DMS153 (cell line): ENCODE results near the gene L1CAM.

Source experiments
- DNase-seq: peaks from one replicate; lab custom pipeline; 2025; lab: John Stamatoyannopoulos, UW

Gene L1CAM

DNA sequence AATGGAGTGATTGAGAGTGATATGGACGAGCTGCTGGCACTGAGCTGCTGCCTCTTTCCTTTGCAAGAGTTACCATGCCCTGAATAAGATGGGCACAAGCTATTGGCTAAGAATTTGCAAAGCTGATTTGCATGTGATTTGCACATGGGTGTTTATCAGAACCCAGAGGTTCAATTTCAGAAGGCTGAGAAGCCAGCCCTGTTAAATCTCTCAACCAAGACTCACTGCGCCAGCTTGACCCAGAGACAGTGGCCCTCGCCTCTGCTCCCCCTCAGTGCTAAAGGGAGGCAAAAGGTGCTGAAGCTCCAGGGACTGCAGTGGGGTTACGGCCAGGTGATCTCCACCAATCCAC lies 39.4 kb upstream of the L1CAM start:
- DNase-seq: no peak

- peak; percentile 73 for DNase-seq
Observed at GRCh38 chrX:153924149-153924861, 38.3 kb upstream of the L1CAM start.

GRCh38 chrX:153922932-153923857 lies 37.2 kb upstream of the L1CAM start:
- DNase-seq: no peak

- DNase-seq: no peak
Observed at GRCh38 chrX:153921511-153922446, 35.8 kb upstream of the L1CAM start.

DNA sequence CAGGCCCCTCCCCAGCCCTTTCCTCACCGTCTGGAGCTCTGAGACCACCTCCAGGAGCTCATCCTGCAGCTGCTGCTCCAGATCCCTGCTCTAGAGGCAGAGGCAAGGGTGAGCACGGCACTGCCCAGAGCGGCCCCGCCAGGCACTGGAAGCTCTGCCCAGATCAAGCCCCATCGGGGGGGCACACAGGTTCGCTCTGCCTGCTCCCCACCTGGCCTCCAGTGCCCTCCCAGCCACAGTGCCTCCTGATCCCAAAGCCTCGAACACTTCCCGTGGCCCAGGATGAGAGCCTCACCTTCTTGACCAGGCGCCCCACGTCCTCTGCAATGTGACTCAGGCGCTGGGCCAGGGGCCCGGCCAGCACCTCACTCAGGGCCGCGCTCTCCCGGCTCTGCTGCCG lies 35.1 kb upstream of the L1CAM start:
- no peak for DNase-seq

GRCh38 chrX:153920546-153920945 lies 34.6 kb upstream of the L1CAM start:
- no peak for DNase-seq

DNA sequence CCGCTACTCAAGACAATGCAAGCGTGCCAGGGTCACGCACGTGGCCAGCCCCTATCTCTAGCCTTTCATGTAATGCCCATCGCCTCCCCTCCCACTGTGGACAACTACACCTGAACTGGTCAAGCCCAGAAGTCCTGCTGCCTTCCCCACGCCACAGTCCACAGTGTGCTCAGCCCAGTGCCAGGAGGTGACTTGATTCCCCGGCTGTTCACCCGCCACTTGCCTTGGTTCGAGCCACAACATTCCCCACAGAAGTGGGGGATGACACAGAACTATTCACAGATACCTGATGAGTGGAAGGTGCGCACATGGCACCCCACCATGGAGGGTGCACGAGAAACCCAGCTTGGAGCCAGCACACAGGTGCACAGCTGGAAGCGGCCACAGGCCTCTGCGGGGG lies 33.3 kb upstream of the L1CAM start:
- DNase-seq: no peak

DNA sequence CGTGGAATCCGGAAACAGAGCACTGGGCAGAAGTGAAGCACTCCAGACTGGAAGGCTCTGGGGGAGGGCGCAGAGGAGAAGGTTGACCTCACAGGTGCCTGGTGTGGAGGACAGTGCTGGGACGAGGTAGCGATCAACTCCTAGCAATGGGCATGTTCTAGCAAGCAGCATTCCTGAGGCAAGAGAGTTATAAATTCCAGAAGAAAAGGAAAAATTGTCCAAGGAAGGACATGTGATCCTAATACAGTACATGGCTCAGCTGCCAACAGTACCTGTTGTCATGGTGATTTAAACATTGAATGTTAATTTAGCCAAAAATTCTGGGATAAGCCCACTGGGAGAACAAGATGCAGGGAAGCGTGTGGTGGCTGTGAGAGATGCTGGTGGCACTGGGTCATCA lies 31.9 kb upstream of the L1CAM start:
- no peak for DNase-seq

DNA sequence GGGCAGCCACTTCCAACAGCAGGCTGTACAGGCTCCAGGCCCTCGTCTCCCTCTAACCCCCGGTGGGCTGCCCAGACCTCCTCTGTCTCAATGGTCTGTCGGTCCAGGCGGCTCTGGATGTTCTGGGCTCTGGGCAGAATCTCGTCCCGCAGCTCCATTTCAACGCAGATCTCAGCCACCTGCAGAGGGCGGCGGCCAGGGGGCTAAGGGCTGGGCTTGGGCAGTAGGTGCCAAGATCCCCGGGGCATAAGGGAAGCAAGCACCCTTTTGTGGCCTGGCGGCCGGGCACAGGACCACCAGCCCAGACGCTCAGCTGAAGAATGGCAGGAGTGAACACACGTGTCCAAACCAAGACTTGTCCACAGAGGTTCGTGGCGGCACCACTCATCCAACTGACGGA lies 27.7 kb upstream of the L1CAM start:
- DNase-seq: no peak

DNA sequence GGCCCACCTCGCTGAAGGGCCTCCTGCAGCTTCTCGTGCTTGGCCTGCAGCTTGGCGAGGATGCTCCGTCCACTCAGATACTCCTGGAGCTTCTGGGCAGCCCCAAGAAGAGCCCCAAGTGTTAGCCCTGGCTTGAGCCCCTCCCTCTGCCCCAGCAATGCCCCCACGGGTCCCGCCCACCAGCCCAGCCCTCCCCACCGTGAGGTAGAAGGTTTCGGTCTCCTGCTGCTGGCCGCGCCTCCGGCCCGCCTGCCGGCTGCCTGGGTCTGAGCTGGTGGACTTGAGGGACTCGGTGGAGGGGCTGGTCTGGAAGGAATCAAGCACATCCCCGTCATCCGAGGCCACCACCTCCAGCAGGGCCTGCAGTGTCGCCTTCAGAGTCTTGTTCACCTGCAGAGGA lies 27.2 kb upstream of the L1CAM start:
- DNase-seq: no peak

- DNase-seq: no peak
Observed at GRCh38 chrX:153911798-153912197, 25.8 kb upstream of the L1CAM start.

DNA sequence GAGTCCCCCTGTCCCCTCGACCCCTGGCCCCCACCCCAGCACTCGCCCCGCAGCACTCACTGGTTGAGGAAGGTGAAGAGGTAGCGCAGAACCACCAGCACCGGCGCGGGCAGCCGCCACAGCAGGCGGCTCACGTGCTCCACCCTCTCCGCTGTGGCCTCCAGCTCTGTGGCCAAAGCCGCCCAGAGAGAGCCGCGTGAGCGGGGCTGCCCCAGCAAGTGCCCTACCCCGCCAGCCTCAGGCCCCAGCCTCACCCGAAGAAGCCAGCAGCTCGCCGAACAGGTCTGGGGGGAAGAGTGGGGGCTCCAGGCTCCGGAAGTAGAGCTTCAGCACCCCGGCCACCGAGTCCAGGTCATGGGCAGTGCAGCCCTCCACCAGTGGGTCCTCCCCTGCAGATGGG lies 24.5 kb upstream of the L1CAM start:
- DNase-seq: no peak

GRCh38 chrX:153909980-153910360 lies 24.0 kb upstream of the L1CAM start:
- no peak for DNase-seq

DNA sequence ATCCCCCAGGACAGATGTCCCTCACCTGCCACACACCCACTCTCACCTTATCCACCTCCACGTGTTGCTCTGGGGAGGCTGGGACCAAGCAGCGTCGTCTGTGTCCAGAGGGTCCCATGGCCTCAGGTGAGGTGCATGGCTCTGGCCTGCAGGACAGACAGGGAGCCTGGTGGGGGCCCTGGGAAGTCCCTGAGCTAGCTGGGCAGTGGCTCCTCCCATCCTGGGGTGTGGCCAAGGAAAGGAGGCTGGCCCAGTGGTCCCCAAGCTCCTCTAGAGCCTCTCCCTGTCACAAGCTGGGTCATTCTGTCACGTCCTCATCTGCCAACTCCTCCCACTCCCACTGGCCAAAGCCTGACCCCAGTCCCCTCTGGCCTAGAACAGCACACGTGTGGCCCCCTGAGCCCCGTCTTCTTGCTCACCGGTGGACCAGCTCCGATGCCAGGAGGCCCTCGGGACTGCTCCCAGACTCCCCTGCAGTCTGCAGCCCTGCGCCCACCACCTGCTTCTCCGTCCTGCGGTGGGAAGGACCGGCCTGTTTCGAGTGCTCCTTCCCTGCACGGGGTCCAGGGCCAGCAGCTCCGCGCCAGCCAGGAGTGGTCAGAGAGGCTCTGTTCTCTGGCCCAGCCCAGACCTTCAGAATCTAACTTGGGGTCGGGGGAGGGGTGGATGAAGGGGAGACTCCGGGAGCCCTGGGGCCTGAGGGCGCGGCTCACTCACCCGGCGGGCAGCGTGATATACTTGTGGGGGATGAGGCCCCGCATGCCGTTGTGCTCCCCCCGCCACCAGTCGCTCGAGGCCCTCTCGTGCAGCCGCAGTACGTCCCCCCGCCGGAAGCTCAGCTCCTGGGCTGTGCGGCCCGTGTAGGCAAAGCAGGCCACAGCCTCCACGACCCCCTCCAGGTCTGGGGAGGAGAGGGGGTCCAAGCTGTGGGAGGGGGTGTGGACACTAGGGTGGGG lies 23.3 kb upstream of the L1CAM start:
- DNase-seq: no peak

DNA sequence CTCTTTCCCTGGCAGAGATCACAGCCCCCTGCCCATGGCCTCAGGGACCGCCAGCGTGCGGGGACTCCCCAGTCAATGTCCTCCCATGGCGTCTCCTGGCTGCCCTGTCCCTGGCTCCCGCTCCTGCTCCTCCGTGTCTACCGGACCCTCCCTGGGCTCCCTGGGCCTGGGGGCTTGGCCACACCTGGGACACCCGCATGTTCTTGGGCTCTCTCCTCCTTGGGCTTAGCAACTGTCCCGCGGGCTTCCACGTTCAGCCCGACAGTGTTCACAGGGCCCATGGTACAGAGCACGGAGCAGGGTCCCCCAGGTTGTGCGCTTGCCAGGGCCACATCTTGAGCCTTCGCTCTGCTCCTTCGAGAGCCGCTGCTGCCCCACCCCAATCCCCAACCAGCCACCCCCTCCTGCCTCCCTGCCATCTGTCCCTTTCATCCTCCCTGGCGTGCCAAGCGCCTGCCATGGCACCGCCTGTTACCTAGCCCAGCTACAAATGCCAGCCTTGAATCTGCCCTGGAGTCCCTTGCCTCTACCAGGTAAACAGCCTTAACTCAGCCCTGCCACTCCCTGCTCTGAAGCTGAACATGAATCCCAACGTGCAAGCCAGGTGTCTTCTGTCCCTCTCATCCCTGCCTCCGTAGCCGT lies 22.4 kb upstream of the L1CAM start:
- no peak for DNase-seq

DNA sequence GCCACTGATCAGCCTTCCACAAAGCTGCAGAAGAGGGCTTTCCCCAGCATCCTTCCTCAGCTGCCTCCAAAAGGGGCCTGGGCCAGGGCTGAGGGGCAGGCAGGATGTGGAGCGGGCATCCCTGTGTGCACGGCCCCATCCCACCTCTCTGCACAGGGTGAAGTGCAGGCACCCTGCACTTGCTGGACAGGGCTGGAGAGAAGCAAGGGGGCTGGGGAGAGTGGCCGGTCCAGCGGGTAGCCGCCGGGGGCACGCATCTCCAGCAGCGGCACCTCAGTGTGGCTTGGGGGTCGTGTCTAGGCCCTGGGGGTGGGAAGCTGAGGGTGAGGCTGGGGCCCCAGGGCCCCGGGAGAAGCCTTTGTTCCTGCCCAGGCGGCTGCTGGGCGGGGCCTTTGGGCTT lies 21.5 kb upstream of the L1CAM start:
- DNase-seq: no peak

DNA sequence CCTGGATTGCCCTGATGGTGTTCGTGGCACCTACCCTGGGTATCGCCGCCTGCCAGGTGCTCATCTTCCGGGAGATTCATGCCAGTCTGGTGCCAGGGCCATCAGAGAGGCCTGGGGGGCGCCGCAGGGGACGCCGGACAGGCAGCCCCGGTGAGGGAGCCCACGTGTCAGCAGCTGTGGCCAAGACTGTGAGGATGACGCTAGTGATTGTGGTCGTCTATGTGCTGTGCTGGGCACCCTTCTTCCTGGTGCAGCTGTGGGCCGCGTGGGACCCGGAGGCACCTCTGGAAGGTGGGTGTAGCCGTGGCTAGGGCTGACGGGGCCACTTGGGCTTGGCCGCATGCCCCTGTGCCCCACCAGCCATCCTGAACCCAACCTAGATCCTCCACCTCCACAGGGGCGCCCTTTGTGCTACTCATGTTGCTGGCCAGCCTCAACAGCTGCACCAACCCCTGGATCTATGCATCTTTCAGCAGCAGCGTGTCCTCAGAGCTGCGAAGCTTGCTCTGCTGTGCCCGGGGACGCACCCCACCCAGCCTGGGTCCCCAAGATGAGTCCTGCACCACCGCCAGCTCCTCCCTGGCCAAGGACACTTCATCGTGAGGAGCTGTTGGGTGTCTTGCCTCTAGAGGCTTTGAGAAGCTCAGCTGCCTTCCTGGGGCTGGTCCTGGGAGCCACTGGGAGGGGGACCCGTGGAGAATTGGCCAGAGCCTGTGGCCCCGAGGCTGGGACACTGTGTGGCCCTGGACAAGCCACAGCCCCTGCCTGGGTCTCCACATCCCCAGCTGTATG lies 20.3 kb upstream of the L1CAM start:
- no peak for DNase-seq

GRCh38 chrX:153905481-153906095 lies 19.6 kb upstream of the L1CAM start:
- DNase-seq: no peak
